OCI-LY1 (cell line): ENCODE measurements around the gene PTPRN2.

ENCODE experiments used
- H2AFZ ChIP-seq: fragments of 200-600 bp; sonication (generic), shearing (Covaris generic); 2 replicates; pipeline ENCODE4 v1.6.0; 2014; ENCODE audit warnings: antibody characterized with exemption, mild to moderate bottlenecking, low read length
- H3F3A ChIP-seq: fragments of 200-600 bp; sonication (generic), shearing (Covaris generic); 2 replicates; pipeline ENCODE4 v1.6.0; 2014; ENCODE audit warnings: mild to moderate bottlenecking, antibody characterized with exemption, low read length, moderate library complexity; ENCODE audit not compliant: insufficient read depth
- H3K27ac ChIP-seq: fragments of 200-600 bp; sonication (generic); 2 replicates; pipeline ENCODE4 v1.5.1; 2014; ENCODE audit warnings: low read length, mixed run types, mild to moderate bottlenecking, low read depth; ENCODE audit not compliant: poor library complexity, severe bottlenecking
- H3K27me3 ChIP-seq: fragments of 200-600 bp; sonication (generic); 2 replicates; pipeline ENCODE4 v1.6.0; 2014; ENCODE audit warnings: antibody characterized with exemption, mild to moderate bottlenecking, low read length, moderate library complexity; ENCODE audit not compliant: insufficient read depth
- H3K36me3 ChIP-seq: fragments of 200-600 bp; sonication (generic); 2 replicates; pipeline ENCODE4 v1.6.1; 2014; ENCODE audit warnings: mild to moderate bottlenecking, antibody characterized with exemption, low read length, moderate library complexity, mixed read lengths; ENCODE audit not compliant: insufficient read depth
- H3K4me1 ChIP-seq: fragments of 200-600 bp; sonication (generic); 2 replicates; pipeline ENCODE4 v1.5.1; 2014; ENCODE audit warnings: mild to moderate bottlenecking, low read length, moderate library complexity; ENCODE audit not compliant: insufficient read depth, severe bottlenecking
- H3K4me2 ChIP-seq: fragments of 200-600 bp; sonication (generic), shearing (Covaris generic); 2 replicates; pipeline ENCODE4 v1.6.1; 2014; ENCODE audit warnings: low read length
- H3K4me3 ChIP-seq: fragments of 200-600 bp; sonication (generic); 2 replicates; pipeline ENCODE4 v1.5.1; 2014; ENCODE audit warnings: low read length, low read depth, mild to moderate bottlenecking, mixed read lengths; ENCODE audit not compliant: poor library complexity, severe bottlenecking
- H3K79me2 ChIP-seq: fragments of 200-600 bp; shearing (Covaris generic); 2 replicates; pipeline ENCODE4 v1.6.1; 2016; ENCODE audit warnings: mixed run types, low read length, mixed read lengths; ENCODE audit not compliant: insufficient read depth
- H3K9ac ChIP-seq: fragments of 200-600 bp; sonication (generic), shearing (Covaris generic); 2 replicates; pipeline ENCODE4 v1.6.1; 2014; ENCODE audit warnings: mild to moderate bottlenecking, low read length, mixed read lengths
- H3K9me2 ChIP-seq: fragments of 200-600 bp; sonication (generic), shearing (Covaris generic); 2 replicates; pipeline ENCODE4 v1.6.1; 2014; ENCODE audit warnings: low read depth, mild to moderate bottlenecking, low read length, mixed read lengths
- H3K9me3 ChIP-seq: fragments of 200-600 bp; shearing (Covaris generic); 2 replicates; pipeline ENCODE4 v1.6.1; 2014; ENCODE audit warnings: low read length, mixed read lengths
- H4K20me1 ChIP-seq: fragments of 200-600 bp; sonication (generic), shearing (Covaris generic); 2 replicates; pipeline ENCODE4 v1.6.0; 2016; ENCODE audit warnings: mild to moderate bottlenecking, low read length; ENCODE audit not compliant: insufficient read depth
- EZH2 ChIP-seq: fragments of 200-600 bp; sonication (generic), shearing (Covaris generic); IDR thresholded peaks from 2 replicates; pipeline ENCODE4 v1.8.0; 2017; ENCODE audit warnings: borderline replicate concordance, mixed run types, mild to moderate bottlenecking, antibody characterized with exemption, low read length, moderate library complexity, mixed read lengths
- TF ChIP-seq, protein P1 (sequence below): fragments of 200-600 bp; sonication (generic), shearing (Covaris generic); IDR thresholded peaks from 2 replicates; pipeline ENCODE4 v1.5.1; 2017; ENCODE audit warnings: mild to moderate bottlenecking, antibody characterized with exemption, low read length, moderate library complexity, mixed read lengths

Gene PTPRN2

DNA sequence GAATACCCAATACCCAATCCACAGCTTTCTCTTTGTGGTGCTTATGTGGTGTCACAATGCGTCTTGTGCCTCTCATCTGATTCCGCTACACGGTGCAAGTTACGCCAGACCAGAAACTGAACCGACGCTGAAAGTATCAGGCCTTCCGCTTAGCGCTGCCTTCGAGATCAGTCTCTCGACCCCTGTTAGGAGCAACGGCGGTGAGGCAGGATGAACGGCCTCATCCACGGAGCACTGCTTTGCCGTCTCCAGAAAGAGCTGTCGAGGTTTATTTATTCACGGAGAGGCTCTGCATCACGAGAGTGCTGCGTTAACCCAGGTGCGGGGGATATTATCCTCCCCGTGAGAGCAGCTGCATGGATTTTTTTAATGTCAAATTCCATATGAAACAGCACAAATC lies 786.5 kb downstream of the PTPRN2 start:
- H3K79me2 ChIP-seq = no peaks in the 10 kb centered on the region
- no peaks in the 10 kb centered on the region for H3K4me1 ChIP-seq
- no peak overlapping the region for H3K27ac ChIP-seq
- no peak overlapping the region for H3K9ac ChIP-seq
- TF ChIP-seq EZH2 = no peak
- TF ChIP-seq, protein P1, sequence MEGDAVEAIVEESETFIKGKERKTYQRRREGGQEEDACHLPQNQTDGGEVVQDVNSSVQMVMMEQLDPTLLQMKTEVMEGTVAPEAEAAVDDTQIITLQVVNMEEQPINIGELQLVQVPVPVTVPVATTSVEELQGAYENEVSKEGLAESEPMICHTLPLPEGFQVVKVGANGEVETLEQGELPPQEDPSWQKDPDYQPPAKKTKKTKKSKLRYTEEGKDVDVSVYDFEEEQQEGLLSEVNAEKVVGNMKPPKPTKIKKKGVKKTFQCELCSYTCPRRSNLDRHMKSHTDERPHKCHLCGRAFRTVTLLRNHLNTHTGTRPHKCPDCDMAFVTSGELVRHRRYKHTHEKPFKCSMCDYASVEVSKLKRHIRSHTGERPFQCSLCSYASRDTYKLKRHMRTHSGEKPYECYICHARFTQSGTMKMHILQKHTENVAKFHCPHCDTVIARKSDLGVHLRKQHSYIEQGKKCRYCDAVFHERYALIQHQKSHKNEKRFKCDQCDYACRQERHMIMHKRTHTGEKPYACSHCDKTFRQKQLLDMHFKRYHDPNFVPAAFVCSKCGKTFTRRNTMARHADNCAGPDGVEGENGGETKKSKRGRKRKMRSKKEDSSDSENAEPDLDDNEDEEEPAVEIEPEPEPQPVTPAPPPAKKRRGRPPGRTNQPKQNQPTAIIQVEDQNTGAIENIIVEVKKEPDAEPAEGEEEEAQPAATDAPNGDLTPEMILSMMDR = no peak
- H2AFZ ChIP-seq = no peak overlapping the region
- H3K9me3 ChIP-seq = no peaks in the 10 kb centered on the region
- no peaks in the 10 kb centered on the region for H3K36me3 ChIP-seq
- H3K4me3 ChIP-seq = no peak overlapping the region
- no peaks in the 10 kb centered on the region for H3K9me2 ChIP-seq
- H3F3A ChIP-seq = no peaks in the 10 kb centered on the region
- peaks cover 8% of the 10 kb centered on the region for H3K27me3 ChIP-seq
- no peak overlapping the region for H3K4me2 ChIP-seq
- no peaks in the 10 kb centered on the region for H4K20me1 ChIP-seq

DNA sequence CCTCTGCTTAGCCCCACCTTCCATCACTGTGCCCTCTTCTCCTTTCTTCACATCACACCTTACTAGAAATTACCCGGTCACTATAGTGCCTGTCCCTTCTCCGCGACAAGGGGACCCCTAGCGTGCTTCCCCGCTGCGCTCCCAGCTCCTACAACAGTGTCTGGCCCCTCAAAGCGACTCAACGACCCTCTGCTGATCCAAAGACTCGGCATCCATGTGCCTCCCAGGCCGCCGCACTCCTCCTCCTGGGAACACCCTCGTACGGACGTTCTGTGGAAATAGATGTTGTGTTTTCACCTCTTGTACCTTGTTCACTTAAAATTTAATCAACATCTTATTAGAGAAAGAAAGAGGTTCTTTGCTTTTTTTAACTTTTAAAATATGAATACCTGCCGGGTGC lies 787.3 kb downstream of the PTPRN2 start:
- Histone ChIP-seq H3K79me2 (no peaks in the 10 kb centered on the region), H3K27ac (no peak overlapping the region), H3K4me3 (no peak overlapping the region), H3K9me3 (no peaks in the 10 kb centered on the region), H3K36me3 (no peaks in the 10 kb centered on the region), H3K4me2 (no peak overlapping the region), H3K4me1 (no peaks in the 10 kb centered on the region), H3K27me3 (peaks cover 8% of the 10 kb centered on the region), H3K9ac (no peak overlapping the region), H2AFZ (no peak overlapping the region), H4K20me1 (no peaks in the 10 kb centered on the region), H3K9me2 (no peaks in the 10 kb centered on the region), H3F3A (no peaks in the 10 kb centered on the region)
- TF ChIP-seq, protein P1 = no peak
- no peak for TF ChIP-seq EZH2

DNA sequence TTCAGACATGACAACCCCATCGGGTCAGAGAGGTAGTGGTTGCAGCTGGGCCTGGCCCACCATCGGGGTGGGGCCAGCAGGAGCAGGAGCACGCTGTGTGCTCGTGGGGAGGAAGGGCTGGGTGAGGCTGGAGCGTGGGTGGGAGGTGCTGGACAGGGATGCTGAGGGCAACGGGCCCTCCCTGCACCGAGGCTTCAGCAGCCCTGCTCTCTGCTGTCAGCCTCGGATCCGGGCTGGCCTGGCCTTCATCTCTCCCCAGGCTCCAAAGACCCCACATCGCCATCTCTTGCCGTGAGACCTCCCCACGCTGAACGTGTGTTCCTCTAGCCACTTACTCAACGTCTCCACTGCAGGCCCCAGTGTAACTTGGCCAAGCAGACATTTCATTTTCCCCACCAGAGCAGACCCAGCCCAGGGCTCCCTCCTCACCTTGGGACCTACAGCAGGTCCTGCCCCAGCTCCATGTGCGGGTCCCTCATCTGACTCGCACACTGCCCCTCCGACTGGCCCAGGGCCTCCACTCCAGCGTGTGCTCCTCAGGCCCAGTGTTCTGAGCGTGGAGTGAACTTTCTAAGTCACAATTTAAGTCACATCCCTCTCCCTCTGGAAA lies 788.4 kb downstream of the PTPRN2 start:
- no peaks in the 10 kb centered on the region for H3K9me2 ChIP-seq
- H4K20me1 ChIP-seq = no peaks in the 10 kb centered on the region
- no peaks in the 10 kb centered on the region for H3K4me1 ChIP-seq
- H3K27me3 ChIP-seq = peaks cover 8% of the 10 kb centered on the region
- H3K27ac ChIP-seq = no peak overlapping the region
- H2AFZ ChIP-seq = no peak overlapping the region
- no peak overlapping the region for H3K4me3 ChIP-seq
- H3K4me2 ChIP-seq = no peak overlapping the region
- TF ChIP-seq EZH2 = no peak
- TF ChIP-seq, protein P1 = no peak
- H3F3A ChIP-seq = no peaks in the 10 kb centered on the region
- no peaks in the 10 kb centered on the region for H3K9me3 ChIP-seq
- H3K9ac ChIP-seq = no peak overlapping the region
- no peaks in the 10 kb centered on the region for H3K79me2 ChIP-seq
- no peaks in the 10 kb centered on the region for H3K36me3 ChIP-seq
